GM19328 (cell line): Measurements from ENCODE around the gene S100A13.

ENCODE experiments used
- ATAC-seq: cut with Tn5 transposase; IDR thresholded peaks from one replicate; pipeline ENCODE4 v1.9.1; 2021; ENCODE audit warnings: mild to moderate bottlenecking, moderate library complexity; ENCODE audit not compliant: unreplicated experiment

S100A13 gene

GRCh38 chr1:153572569-153573015 is 54.7 kb downstream of the S100A13 start:
- ATAC-seq, result no peak

GRCh38 chr1:153571706-153572105 is 55.6 kb downstream of the S100A13 start:
- no peak for ATAC-seq

GRCh38 chr1:153570874-153571273 is 56.4 kb downstream of the S100A13 start:
- ATAC-seq, result no peak

- no peak for ATAC-seq
Measured at GRCh38 chr1:153569465-153569864, 57.8 kb downstream of the S100A13 start.
